Adrenal gland (tissue), 5 donors: ENCODE results near the gene LHX1.

Experiments used
- POLR2A ChIP-seq, 2 donors: fragments of 450-650 bp; IDR thresholded peaks; one replicate each; pipeline ENCODE4 v1.6.1; 2017; ENCODE audit warnings: antibody characterized with exemption in 2 of 2, mild to moderate bottlenecking in 2 of 2, moderate library complexity in 1 of 2
- TF ChIP-seq, protein P1 (sequence below), 6 experiments: fragments of 450-650 bp in 4 of 6; fragments of 200-600 bp in 2 of 6; sonication (generic) in 1 of 6; IDR thresholded peaks; 1 replicate in 5 of 6; 2 replicates in 1 of 6; pipeline versions ENCODE4 v1.5.1 to v1.8.0; 2016 to 2021; ENCODE audit warnings: antibody characterized with exemption in 6 of 6, mild to moderate bottlenecking in 2 of 6, moderate library complexity in 1 of 6
- donor health status: DM: no; HTN: no; CAD: no.

- TF ChIP-seq, protein P1, sequence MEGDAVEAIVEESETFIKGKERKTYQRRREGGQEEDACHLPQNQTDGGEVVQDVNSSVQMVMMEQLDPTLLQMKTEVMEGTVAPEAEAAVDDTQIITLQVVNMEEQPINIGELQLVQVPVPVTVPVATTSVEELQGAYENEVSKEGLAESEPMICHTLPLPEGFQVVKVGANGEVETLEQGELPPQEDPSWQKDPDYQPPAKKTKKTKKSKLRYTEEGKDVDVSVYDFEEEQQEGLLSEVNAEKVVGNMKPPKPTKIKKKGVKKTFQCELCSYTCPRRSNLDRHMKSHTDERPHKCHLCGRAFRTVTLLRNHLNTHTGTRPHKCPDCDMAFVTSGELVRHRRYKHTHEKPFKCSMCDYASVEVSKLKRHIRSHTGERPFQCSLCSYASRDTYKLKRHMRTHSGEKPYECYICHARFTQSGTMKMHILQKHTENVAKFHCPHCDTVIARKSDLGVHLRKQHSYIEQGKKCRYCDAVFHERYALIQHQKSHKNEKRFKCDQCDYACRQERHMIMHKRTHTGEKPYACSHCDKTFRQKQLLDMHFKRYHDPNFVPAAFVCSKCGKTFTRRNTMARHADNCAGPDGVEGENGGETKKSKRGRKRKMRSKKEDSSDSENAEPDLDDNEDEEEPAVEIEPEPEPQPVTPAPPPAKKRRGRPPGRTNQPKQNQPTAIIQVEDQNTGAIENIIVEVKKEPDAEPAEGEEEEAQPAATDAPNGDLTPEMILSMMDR (IDR thresholded peaks at IDR 0.05): no peak
- no peak for TF ChIP-seq POLR2A (IDR thresholded peaks at IDR 0.05)
Observed at GRCh38 chr17:36983618-36984017, 46.3 kb downstream of the LHX1 start.
